Activated CD4-positive, alpha-beta memory T cell treated with anti-CD3 and anti-CD28 coated beads for 36 hours (primary cell): Measurements from ENCODE around the gene MFSD6L. TPM values are rescaled to one million over a fixed set of nuclear protein-coding genes. Genes with fewer than 3 reads are reported as not detected.

ENCODE experiments used
- CTCF ChIA-PET: fragments of 350-600 bp; sonication (Branson Sonifier 250); formaldehyde crosslinking; loops from one replicate; lab custom pipeline; 2021; ENCODE audit warnings: antibody characterized with exemption, inconsistent platforms; lab: Charles Lee
- POLR2A ChIA-PET: fragments of 350-600 bp; sonication (Branson Sonifier 250); formaldehyde crosslinking; loops from one replicate; lab custom pipeline; 2021; ENCODE audit warnings: antibody characterized with exemption; lab: Charles Lee
- DNase-seq: peaks from one replicate; pipeline ENCODE4 v3.0.0-alpha.2; 2020
- H3K27ac Mint-ChIP-seq: one replicate; pipeline ENCODE4 v1.8.0; 2021; ENCODE audit warnings: mixed read lengths
- H3K27me3 Mint-ChIP-seq: one replicate; pipeline ENCODE4 v1.8.0; 2021; ENCODE audit warnings: mixed read lengths
- H3K36me3 Mint-ChIP-seq: one replicate; pipeline ENCODE4 v1.8.0; 2021; ENCODE audit warnings: mixed read lengths
- H3K4me1 Mint-ChIP-seq: one replicate; pipeline ENCODE4 v1.8.0; 2021; ENCODE audit warnings: low read depth, mixed read lengths
- H3K4me3 Mint-ChIP-seq: one replicate; pipeline ENCODE4 v1.8.0; 2021; ENCODE audit warnings: mild to moderate bottlenecking, mixed read lengths
- H3K9me3 Mint-ChIP-seq: one replicate; pipeline ENCODE4 v1.8.0; 2021; ENCODE audit warnings: mixed read lengths
- intact Hi-C: fragments of 100-400 bp; cut with micrococcal nuclease; formaldehyde crosslinking; loops from one replicate; pipeline ENCODE4 v1.15.1; 2023
- total RNA-seq, 2 experiments: library from RNA; stranded (reverse); gene quantifications; one replicate each; pipeline ENCODE4 v1.2.3, GENCODE V29; 2021

MFSD6L gene
- total RNA-seq, 2 experiments from 2014 or later, result not detected

DNA sequence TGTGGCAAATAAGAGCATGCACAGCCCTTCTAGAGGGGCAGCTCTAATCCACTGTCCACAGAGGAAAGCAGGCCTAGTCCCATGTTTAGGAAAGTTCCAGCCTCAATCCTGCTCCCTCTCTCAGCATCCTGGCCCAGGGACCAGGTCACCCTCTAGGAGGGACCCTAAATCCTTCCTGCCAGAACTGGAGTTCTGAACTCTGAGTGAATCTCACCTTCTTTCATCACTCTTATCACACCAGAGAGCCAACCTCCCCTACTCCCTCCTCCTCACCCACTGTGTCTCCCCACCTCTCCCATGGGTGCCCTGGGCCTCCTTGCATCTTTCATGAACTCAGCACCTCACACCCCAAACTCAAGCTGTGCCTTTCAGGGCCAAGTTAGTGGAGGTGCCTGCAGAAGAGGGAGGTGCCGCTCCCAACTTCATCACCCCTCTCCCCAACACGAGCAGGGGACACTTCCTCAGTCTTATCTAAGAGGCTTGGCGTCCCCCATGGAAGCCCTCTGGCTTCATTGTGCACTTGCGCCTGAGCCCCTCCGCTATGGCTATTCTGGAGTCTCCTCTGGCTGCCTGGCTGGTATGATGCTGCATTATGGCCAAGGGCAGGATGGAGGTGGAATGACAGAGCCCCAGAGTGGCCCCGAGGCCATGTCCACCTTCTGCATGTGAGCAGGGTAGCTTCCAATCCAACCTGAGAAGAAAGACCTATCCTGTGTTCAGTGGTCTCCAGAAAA lies 36.6 kb upstream of the MFSD6L start:
- CTCF ChIA-PET, result interaction anchor here (0.7 to 1.0 kb wide), 2 partner anchors 50 to 162 kb away, joined by 3 read pairs; no protein-coding TSS in a partner anchor
- Mint-ChIP-seq H3K9me3 (no peaks in the 10 kb centered on the region), H3K4me3 (no peak overlapping the region), H3K27me3 (no peaks in the 10 kb centered on the region), H3K36me3 (no peaks in the 10 kb centered on the region), H3K27ac (no peak overlapping the region), H3K4me1 (no peaks in the 10 kb centered on the region)
- POLR2A ChIA-PET, result interaction anchor here (0.6 kb wide), 1 partner anchor 816 kb away, joined by 4 read pairs; no protein-coding TSS in a partner anchor
- DNase-seq, result no peak
- intact Hi-C loops, result no loop called here

- Mint-ChIP-seq H3K9me3 (no peaks in the 10 kb centered on the region), H3K27ac (no peak overlapping the region), H3K4me3 (no peak overlapping the region), H3K36me3 (no peaks in the 10 kb centered on the region), H3K4me1 (no peaks in the 10 kb centered on the region), H3K27me3 (no peaks in the 10 kb centered on the region)
- CTCF ChIA-PET, result interaction anchor here (0.7 kb wide), 1 partner anchor 163 kb away, joined by 3 read pairs; no protein-coding TSS in a partner anchor
- no peak for DNase-seq
- intact Hi-C loops, result no loop called here
- POLR2A ChIA-PET, result no interaction called here
Measured at GRCh38 chr17:8835106-8835505, 35.9 kb upstream of the MFSD6L start.

DNA sequence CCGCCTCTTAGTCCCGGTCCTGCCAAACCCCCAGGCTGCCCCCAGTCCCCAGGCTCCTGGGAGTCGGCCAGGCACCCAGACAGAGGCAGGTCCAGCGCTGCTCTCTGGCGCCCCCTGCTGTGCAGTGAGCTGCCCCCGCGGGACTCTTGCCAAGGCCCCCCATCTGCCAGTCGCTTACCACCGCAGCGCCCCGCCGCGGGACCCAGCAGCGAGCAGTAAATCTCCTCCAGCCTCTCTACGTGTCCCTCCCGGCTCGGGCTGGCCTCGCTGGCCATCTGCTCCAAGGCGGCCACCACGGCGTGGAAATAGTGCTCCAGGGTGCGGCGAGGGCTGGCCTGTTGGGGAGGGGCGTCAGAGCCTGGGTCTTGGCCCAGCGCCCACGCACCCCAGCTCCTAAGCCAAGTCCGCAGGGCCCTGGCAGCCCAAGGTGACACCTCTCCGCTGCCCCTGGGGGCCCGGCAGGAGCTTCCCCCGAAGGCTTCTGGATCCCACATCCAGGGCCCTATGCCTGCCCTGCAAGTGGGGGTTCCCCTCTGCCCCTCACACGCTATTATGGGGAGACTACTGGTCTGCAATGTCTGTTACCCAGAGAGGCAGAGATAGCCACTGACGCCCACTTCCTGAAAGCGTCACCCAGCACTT lies 33.7 kb upstream of the MFSD6L start:
- H3K27ac Mint-ChIP-seq, result no peak overlapping the region
- peak; percentile 47 for DNase-seq
- intact Hi-C loops, result no loop called here
- H3K4me3 Mint-ChIP-seq, result no peak overlapping the region
- no peaks in the 10 kb centered on the region for H3K27me3 Mint-ChIP-seq
- CTCF ChIA-PET, result interaction anchor here (0.7 to 2.2 kb wide), 7 partner anchors 9 to 423 kb away, joined by 3 to 12 read pairs (median 4); partner anchors contain the start of gene PIK3R6
- no peaks in the 10 kb centered on the region for H3K36me3 Mint-ChIP-seq
- no peaks in the 10 kb centered on the region for H3K9me3 Mint-ChIP-seq
- POLR2A ChIA-PET, result no interaction called here
- H3K4me1 Mint-ChIP-seq, result no peaks in the 10 kb centered on the region

DNA sequence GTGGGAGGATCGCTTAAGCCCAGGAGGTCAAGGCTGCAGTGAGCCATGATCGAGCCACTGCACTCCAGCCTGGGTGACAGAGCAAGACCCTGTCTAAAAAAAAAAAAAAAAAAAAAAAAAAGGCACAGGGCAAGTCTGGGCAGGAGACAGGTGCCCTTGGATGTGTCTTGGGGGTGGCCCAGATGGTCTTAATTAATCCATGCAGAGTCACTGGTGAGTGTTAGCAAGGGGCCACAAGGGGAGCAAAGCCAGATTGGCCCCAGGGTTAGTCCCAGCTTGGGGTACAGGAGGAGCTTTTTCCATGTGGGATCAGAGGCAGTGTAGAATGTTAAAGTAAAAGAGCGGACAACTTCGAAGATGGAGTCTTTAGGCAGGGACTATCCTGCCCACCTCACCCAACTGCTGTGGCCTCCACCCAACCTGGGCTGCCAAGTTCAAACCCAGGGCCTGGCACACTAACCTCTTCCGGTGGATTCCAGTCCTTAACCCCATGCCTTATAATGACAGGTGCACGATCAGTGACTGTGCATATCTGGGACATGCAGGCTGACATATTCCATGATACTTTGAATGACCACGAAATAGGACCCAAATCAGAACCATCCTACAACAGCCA lies 32.2 kb upstream of the MFSD6L start:
- H3K4me1 Mint-ChIP-seq, result no peaks in the 10 kb centered on the region
- H3K27me3 Mint-ChIP-seq, result no peaks in the 10 kb centered on the region
- no peaks in the 10 kb centered on the region for H3K36me3 Mint-ChIP-seq
- no peak for DNase-seq
- no peaks in the 10 kb centered on the region for H3K9me3 Mint-ChIP-seq
- H3K4me3 Mint-ChIP-seq, result no peak overlapping the region
- CTCF ChIA-PET, result interaction anchor here (1.0 to 2.2 kb wide), 5 partner anchors 18 to 421 kb away, joined by 3 to 12 read pairs (median 4); no protein-coding TSS in a partner anchor
- POLR2A ChIA-PET, result no interaction called here
- H3K27ac Mint-ChIP-seq, result no peak overlapping the region
- intact Hi-C loops, result no loop called here

GRCh38 chr17:8830141-8830540 lies 31.0 kb upstream of the MFSD6L start:
- CTCF ChIA-PET, result no interaction called here
- H3K9me3 Mint-ChIP-seq, result no peaks in the 10 kb centered on the region
- POLR2A ChIA-PET, result no interaction called here
- no peaks in the 10 kb centered on the region for H3K27me3 Mint-ChIP-seq
- no peaks in the 10 kb centered on the region for H3K4me1 Mint-ChIP-seq
- intact Hi-C loops, result no loop called here
- no peak overlapping the region for H3K27ac Mint-ChIP-seq
- DNase-seq, result no peak
- H3K36me3 Mint-ChIP-seq, result no peaks in the 10 kb centered on the region
- no peak overlapping the region for H3K4me3 Mint-ChIP-seq

DNA sequence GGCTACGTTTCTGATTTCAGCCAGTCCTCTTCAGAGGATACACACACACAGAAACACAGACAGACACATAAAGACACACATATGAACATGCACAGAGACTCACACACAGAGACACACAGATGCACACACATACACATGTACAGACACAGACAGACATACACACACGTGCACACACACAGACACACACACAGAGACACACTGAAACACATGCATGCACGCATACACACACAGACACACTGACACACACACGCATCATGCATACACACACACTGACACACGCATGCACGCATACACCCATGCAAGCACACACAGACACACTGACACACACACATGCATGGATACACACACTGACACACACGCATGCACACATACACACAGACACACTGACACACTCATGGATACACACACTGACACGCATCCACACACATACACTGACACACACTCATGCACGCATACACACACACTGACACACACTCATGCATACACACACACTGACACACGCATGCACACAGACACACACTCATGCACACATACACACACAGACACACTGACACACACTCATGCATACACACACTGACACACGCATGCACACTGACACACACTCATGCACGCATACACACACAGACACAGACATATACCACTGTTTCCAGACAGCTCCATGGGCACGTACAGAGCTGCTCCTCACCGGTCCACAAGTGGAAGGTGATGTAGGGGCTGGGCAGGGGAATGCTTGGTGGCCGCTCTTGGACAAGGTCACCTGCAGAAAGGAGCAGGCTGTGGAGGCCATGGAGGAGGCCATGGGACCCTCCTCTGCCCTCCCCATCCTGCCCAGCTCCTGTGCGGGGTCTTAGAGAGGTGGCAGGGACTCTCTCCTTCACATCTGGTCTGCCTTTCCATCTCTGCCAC lies 30.1 kb upstream of the MFSD6L start:
- Mint-ChIP-seq H3K9me3 (peaks cover 4% of the 10 kb centered on the region), H3K27me3 (no peaks in the 10 kb centered on the region), H3K36me3 (no peaks in the 10 kb centered on the region), H3K4me3 (no peak overlapping the region), H3K27ac (no peak overlapping the region), H3K4me1 (no peaks in the 10 kb centered on the region)
- POLR2A ChIA-PET, result no interaction called here
- no peak for DNase-seq
- intact Hi-C loops, result no loop called here
- CTCF ChIA-PET, result no interaction called here

DNA sequence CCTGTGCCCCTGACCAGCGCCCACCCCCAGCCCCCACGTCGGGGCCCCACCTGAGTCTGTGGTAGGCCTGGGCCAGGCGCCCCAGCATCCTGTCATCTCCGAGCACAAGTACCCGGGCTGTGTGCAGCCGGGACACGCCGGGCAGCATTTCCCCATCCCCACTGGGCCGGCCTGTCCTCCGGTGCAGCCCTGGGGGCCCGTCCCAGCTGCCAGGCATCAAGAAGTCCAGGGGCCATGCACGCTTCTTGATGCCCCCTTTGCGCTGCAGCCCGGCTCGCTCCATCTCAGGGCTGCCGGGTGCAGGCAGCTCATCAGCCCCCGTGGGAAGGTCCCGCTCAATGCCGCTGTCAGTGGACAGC lies 29.3 kb upstream of the MFSD6L start:
- Mint-ChIP-seq H3K9me3 (peaks cover 6% of the 10 kb centered on the region), H3K27me3 (no peaks in the 10 kb centered on the region), H3K36me3 (no peaks in the 10 kb centered on the region), H3K27ac (no peak overlapping the region), H3K4me1 (no peaks in the 10 kb centered on the region), H3K4me3 (no peak overlapping the region)
- DNase-seq, result no peak
- POLR2A ChIA-PET, result no interaction called here
- intact Hi-C loops, result no loop called here
- CTCF ChIA-PET, result no interaction called here

- H3K9me3 Mint-ChIP-seq, result peaks cover 6% of the 10 kb centered on the region
- intact Hi-C loops, result no loop called here
- H3K27me3 Mint-ChIP-seq, result no peaks in the 10 kb centered on the region
- H3K36me3 Mint-ChIP-seq, result no peaks in the 10 kb centered on the region
- no peak overlapping the region for H3K27ac Mint-ChIP-seq
- POLR2A ChIA-PET, result no interaction called here
- H3K4me1 Mint-ChIP-seq, result no peaks in the 10 kb centered on the region
- no peak for DNase-seq
- H3K4me3 Mint-ChIP-seq, result no peak overlapping the region
- CTCF ChIA-PET, result interaction anchor here (1.8 kb wide), 1 partner anchor 171 kb away, joined by 6 read pairs; no protein-coding TSS in a partner anchor
Measured at GRCh38 chr17:8826808-8827435, 27.8 kb upstream of the MFSD6L start.

GRCh38 chr17:8825802-8826201 lies 26.6 kb upstream of the MFSD6L start:
- POLR2A ChIA-PET, result no interaction called here
- no peak overlapping the region for H3K4me3 Mint-ChIP-seq
- CTCF ChIA-PET, result interaction anchor here (1.8 kb wide), 1 partner anchor 172 kb away, joined by 6 read pairs; no protein-coding TSS in a partner anchor

DNA sequence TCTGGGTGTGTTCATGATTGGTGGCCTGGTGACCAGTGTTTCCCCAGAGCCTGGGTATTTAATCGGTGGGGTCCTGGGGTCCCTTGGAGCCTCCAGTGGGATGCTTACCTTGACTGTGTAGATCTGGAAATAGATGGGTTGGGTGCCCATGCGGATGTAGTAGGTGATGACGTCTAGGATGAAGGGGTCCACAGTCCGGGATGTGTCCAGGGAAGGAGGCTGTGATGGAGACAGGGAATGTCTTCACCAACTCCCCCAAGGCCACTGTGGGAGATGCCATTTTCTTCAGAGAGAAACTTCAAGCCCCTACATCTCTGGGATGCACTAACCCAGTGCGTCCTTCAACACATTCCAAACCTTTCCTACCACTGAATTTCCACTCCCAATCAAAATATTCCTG lies 24.1 kb upstream of the MFSD6L start:
- H3K4me3 Mint-ChIP-seq, result no peak overlapping the region
- no peaks in the 10 kb centered on the region for H3K36me3 Mint-ChIP-seq
- ChIA-PET POLR2A (no interaction called here), CTCF (no interaction called here)
- intact Hi-C loops, result no loop called here
- H3K27ac Mint-ChIP-seq, result no peak overlapping the region
- no peaks in the 10 kb centered on the region for H3K4me1 Mint-ChIP-seq
- no peaks in the 10 kb centered on the region for H3K27me3 Mint-ChIP-seq
- peaks cover 6% of the 10 kb centered on the region for H3K9me3 Mint-ChIP-seq
- no peak for DNase-seq

More at GRCh38 chr17:8825802-8826201, 26.6 kb upstream of the MFSD6L start:
- no peaks in the 10 kb centered on the region for H3K27me3 Mint-ChIP-seq
- intact Hi-C loops, result no loop called here
- H3K4me1 Mint-ChIP-seq, result no peaks in the 10 kb centered on the region
- no peaks in the 10 kb centered on the region for H3K36me3 Mint-ChIP-seq
- no peak overlapping the region for H3K27ac Mint-ChIP-seq
- peaks cover 6% of the 10 kb centered on the region for H3K9me3 Mint-ChIP-seq
- DNase-seq, result no peak

DNA sequence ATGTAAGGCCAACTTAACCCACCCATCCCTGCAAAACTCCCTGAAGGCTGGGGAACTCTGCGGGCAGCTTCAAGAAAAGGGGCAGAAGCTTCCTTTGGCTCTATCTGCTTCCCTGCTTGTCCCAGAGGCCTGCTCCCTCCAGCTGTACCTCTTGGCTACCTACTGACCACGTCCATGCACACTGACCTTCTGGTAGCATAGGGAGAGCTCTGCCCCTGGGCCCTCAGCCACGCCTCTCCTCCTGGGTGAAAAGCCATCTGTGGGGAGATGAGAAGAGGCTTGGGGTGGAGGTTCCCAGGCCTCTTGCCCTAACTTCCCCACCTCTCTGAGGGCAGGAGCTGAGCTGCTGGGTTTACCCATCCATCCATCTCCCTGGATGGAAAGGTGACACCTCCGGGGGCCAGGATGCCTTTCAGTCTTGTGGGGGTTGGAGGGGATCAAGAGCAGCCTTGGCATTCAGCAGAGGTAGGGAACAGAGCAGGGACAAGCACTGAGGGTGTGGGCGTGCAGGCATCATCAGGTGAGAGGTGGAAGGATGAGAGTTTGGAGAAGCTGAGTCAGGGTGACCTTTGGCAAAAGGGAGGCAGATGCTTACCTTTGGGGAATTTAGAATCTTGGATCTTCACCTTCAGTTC lies 23.4 kb upstream of the MFSD6L start:
- no peak for DNase-seq
- Mint-ChIP-seq H3K9me3 (peaks cover 6% of the 10 kb centered on the region), H3K4me1 (no peaks in the 10 kb centered on the region), H3K27me3 (no peaks in the 10 kb centered on the region), H3K27ac (no peak overlapping the region), H3K36me3 (no peaks in the 10 kb centered on the region), H3K4me3 (no peak overlapping the region)
- intact Hi-C loops, result no loop called here
- POLR2A ChIA-PET, result interaction anchor here (0.5 kb wide), 1 partner anchor 416 kb away, joined by 3 read pairs; no protein-coding TSS in a partner anchor
- CTCF ChIA-PET, result no interaction called here
